Esophagus squamous epithelium (tissue), 5 donors: ENCODE measurements around the gene C6orf62. TPM values are rescaled to one million over a fixed set of nuclear protein-coding genes. Genes with fewer than 3 reads are reported as not detected.

Experiments used
- DNase-seq: peaks from one replicate; lab custom pipeline; 2025; lab: John Stamatoyannopoulos, UW
- H3K27ac ChIP-seq, 4 donors: fragments of 200-600 bp; sonication (generic); one replicate each; pipeline ENCODE4 v1.5.1; 2016 to 2019; ENCODE audit warnings: mild to moderate bottlenecking in 1 of 4
- H3K27me3 ChIP-seq, 4 donors: fragments of 200-600 bp; sonication (generic); 1 replicate in 3 of 4; 2 replicates in 1 of 4; pipeline versions ENCODE4 v1.5.1 to v1.6.0; 2017 to 2021; ENCODE audit warnings: antibody characterized with exemption in 1 of 4
- H3K36me3 ChIP-seq, 3 donors: fragments of 200-600 bp; sonication (generic); one replicate each; pipeline ENCODE4 v1.5.1; 2016 to 2019
- H3K4me1 ChIP-seq, 3 donors: fragments of 200-600 bp; sonication (generic); one replicate each; pipeline ENCODE4 v1.5.1; 2017 to 2019
- H3K4me3 ChIP-seq, 4 donors: fragments of 200-600 bp; sonication (generic); 1 replicate in 3 of 4; 2 replicates in 1 of 4; pipeline ENCODE4 v1.5.1; 2016 to 2019; ENCODE audit warnings: mild to moderate bottlenecking in 2 of 4, moderate library complexity in 1 of 4
- H3K9me3 ChIP-seq, 3 donors: fragments of 200-600 bp; sonication (generic); one replicate each; pipeline ENCODE4 v1.5.1; 2016 to 2019
- POLR2A ChIP-seq, 4 donors: fragments of 450-650 bp; IDR thresholded peaks; one replicate each; pipeline ENCODE4 v1.6.1; 2017; ENCODE audit warnings: antibody characterized with exemption in 4 of 4, mild to moderate bottlenecking in 4 of 4, moderate library complexity in 3 of 4
- WGBS, 2 donors: methylation state at CpG; one replicate each; pipeline ENCODE4 v1.1.5; 2018; 5-methylcytosine and 5-hydroxymethylcytosine counted together
- intact Hi-C: fragments of 100-400 bp; cut with DNase I; formaldehyde crosslinking; loops from one replicate; pipeline ENCODE4 v1.15.0; 2022
- total RNA-seq, 4 donors: library from RNA; depleted of rRNA; stranded (reverse); fragments of >200 nt; gene quantifications; one replicate each; pipeline ENCODE4 v1.1.0, GENCODE V29; 2016
- TF ChIP-seq, protein P1 (sequence below), 6 experiments: fragments of 450-650 bp in 4 of 6; fragments of 200-600 bp in 2 of 6; sonication (generic) in 2 of 6; IDR thresholded peaks; one replicate each; pipeline ENCODE4 v1.5.1; 2016 to 2019; ENCODE audit warnings: antibody characterized with exemption in 6 of 6, mild to moderate bottlenecking in 4 of 6, moderate library complexity in 4 of 6
- donor health status: DM: yes; HTN: yes; CAD: no.

The C6orf62 gene
- total RNA-seq, 4 donors from 2014 or later: 38.5 to 82.9 (median 54.8) TPM

DNA sequence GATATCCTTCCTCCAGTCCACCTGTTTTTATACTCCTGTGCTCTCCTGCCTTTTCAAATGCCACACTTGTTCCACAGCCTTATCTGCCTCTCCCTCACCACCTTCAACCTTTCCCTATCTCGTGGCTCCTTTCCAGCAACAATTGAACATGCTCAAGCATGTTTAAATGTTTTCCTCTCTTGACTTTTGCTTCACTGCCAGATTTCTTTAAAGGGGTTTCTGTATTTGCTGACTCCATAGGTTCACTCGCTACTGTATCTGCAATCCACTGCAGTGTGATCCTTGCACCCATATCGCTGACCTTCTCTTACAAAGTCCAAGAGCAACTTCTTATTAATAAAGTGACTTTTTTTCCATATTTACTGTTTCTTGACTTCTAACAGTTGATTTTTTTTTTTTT is 44.6 kb upstream of the C6orf62 start:
- Histone ChIP-seq H3K27ac (no peak overlapping the region), H3K27me3 (no peaks in the 10 kb centered on the region), H3K4me1 (no peaks in the 10 kb centered on the region), H3K4me3 (no peak overlapping the region), H3K9me3 (no peaks in the 10 kb centered on the region), H3K36me3 (no peaks in the 10 kb centered on the region)
- intact Hi-C loops: loop anchor here (10.0 kb wide), 1 partner anchor 49 kb away; the partner anchor contains the start of gene C6orf62
- WGBS, 2 donors: 56 to 57% methylated on average over 3 of the region's 3 CpGs
- DNase-seq: no peak
- TF ChIP-seq POLR2A (IDR thresholded peaks at IDR 0.05): no peak
- TF ChIP-seq, protein P1, sequence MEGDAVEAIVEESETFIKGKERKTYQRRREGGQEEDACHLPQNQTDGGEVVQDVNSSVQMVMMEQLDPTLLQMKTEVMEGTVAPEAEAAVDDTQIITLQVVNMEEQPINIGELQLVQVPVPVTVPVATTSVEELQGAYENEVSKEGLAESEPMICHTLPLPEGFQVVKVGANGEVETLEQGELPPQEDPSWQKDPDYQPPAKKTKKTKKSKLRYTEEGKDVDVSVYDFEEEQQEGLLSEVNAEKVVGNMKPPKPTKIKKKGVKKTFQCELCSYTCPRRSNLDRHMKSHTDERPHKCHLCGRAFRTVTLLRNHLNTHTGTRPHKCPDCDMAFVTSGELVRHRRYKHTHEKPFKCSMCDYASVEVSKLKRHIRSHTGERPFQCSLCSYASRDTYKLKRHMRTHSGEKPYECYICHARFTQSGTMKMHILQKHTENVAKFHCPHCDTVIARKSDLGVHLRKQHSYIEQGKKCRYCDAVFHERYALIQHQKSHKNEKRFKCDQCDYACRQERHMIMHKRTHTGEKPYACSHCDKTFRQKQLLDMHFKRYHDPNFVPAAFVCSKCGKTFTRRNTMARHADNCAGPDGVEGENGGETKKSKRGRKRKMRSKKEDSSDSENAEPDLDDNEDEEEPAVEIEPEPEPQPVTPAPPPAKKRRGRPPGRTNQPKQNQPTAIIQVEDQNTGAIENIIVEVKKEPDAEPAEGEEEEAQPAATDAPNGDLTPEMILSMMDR (IDR thresholded peaks at IDR 0.05): no peak

DNA sequence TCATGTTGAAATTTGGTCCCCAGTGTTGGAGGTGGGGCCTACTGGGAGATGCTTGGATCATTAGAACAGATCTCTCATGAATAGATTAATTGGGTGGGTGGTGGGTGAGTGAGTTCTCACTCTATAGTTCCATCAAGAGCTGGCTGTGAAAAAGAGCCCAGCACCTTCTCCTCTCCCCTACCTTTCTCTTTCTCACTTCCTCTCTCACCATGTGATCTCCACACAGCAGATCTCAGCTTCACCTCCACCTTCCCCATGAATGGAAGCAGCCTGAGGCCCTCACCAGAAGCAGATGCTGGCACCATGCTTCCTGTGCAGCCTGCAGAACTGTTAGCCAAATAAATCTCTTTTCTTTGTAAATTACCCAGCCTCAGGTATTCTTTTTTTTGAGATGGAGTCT is 42.9 kb upstream of the C6orf62 start:
- no peak for DNase-seq
- Histone ChIP-seq H3K4me1 (no peaks in the 10 kb centered on the region), H3K4me3 (no peak overlapping the region), H3K27ac (no peak overlapping the region), H3K36me3 (no peaks in the 10 kb centered on the region), H3K27me3 (no peaks in the 10 kb centered on the region), H3K9me3 (no peaks in the 10 kb centered on the region)
- intact Hi-C loops: loop anchor here (10.0 kb wide), 1 partner anchor 47 kb away; the partner anchor contains the start of gene C6orf62
- no peak for TF ChIP-seq POLR2A (IDR thresholded peaks at IDR 0.05)
- TF ChIP-seq, protein P1 (IDR thresholded peaks at IDR 0.05): no peak

DNA sequence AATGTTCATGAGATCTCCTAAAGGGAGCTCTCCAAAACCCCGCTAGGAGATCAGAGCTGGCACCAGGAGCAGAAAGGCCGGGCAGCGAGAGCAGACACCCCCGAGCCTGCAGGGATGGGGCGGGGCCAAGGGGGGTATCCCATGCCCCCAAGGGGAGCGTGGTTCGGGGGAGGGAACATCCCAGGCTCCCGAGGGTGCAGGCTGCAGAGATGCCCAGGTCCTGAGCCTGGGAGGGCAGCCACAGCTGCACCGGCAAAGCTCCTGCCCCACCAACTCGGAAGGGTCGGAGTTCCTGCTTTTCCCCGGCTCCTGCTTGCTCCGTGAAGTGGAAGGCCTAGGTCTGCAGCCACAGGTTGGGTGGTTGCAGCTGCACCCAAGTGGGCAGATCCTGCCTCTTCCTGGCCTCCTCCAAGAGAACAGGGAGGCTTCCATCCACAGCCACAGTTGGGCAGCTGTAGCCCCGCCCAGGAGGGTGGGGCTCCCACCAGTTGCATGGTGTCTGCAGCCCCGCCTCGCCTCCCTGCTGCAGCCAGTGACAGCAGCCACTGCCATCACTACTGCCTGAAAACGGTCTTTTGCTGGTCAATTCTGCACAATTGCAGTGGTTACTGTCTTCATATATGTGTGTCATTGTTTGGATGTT is 42.4 kb upstream of the C6orf62 start:
- Histone ChIP-seq H3K36me3 (no peaks in the 10 kb centered on the region), H3K4me1 (no peaks in the 10 kb centered on the region), H3K27me3 (no peaks in the 10 kb centered on the region), H3K9me3 (no peaks in the 10 kb centered on the region), H3K27ac (no peak overlapping the region), H3K4me3 (no peak overlapping the region)
- TF ChIP-seq, protein P1 (IDR thresholded peaks at IDR 0.05): no peak
- DNase-seq: no peak
- intact Hi-C loops: loop anchor here (10.0 kb wide), 1 partner anchor 47 kb away; the partner anchor contains the start of gene C6orf62
- 76 to 78% methylated on average over 8 of the region's 17 CpGs for WGBS, 2 donors

DNA sequence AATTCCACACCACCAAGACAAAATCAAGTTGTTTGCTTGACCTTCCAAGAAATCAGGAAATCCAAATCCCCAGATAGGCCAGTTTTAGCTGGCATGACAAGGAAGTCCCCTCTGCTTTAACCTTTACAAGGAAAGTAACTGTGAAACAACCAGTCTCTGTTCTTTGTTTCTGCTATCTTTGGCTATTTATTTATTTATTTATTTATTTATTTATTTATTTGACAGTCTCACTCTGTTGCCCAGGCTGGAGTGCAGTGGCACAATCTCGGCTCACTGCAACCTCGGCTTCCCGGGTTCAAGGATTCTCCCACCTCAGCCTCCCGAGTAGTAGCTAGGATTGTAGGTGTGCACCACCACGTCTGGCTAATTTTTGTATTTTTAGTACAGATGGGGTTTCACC is 41.3 kb upstream of the C6orf62 start:
- Histone ChIP-seq H3K4me1 (no peaks in the 10 kb centered on the region), H3K27ac (no peak overlapping the region), H3K4me3 (no peak overlapping the region), H3K9me3 (no peaks in the 10 kb centered on the region), H3K36me3 (no peaks in the 10 kb centered on the region), H3K27me3 (no peaks in the 10 kb centered on the region)
- intact Hi-C loops: loop anchor here (10.0 kb wide), 1 partner anchor 45 kb away; the partner anchor contains the start of gene C6orf62
- WGBS, 2 donors: 94 to 95% methylated on average over 5 of the region's 5 CpGs
- no peak for TF ChIP-seq POLR2A (IDR thresholded peaks at IDR 0.05)
- TF ChIP-seq, protein P1 (IDR thresholded peaks at IDR 0.05): no peak
- DNase-seq: no peak

DNA sequence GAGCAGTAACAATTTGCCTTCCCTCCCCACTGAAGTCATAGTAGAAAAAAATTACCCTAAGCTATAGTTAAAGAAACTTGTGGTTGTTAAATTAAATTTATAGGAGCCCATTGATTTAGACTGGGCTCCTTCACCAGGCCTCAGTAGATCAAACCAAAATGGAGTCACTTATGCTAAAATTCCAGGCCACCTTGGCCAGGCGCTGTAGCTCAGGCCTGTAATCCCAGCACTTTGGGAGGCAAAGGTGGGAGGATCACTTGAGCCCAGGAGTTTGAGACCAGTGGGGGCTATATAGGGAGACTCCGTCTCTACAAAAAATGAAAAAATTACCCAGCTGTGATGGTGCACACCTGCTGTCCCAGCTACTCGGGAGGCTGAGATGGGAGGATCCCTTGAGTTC is 40.8 kb upstream of the C6orf62 start:
- WGBS, 2 donors: 88 to 97% methylated on average over 2 to 3 of the region's 3 CpGs
- no peak for DNase-seq
- Histone ChIP-seq H3K4me1 (no peaks in the 10 kb centered on the region), H3K4me3 (no peak overlapping the region), H3K36me3 (no peaks in the 10 kb centered on the region), H3K9me3 (no peaks in the 10 kb centered on the region), H3K27ac (no peak overlapping the region), H3K27me3 (no peaks in the 10 kb centered on the region)
- TF ChIP-seq, protein P1 (IDR thresholded peaks at IDR 0.05): no peak
- no peak for TF ChIP-seq POLR2A (IDR thresholded peaks at IDR 0.05)
- intact Hi-C loops: loop anchor here (10.0 kb wide), 1 partner anchor 45 kb away; the partner anchor contains the start of gene C6orf62
